Suppressor macrophage treated with lipopolysaccharide for 1 hour (primary cell): ENCODE measurements around the gene PKP4.

Source experiments
- DNase-seq, 3 donors: peaks; one replicate each; pipeline ENCODE4 v3.0.0-alpha.2; 2020 to 2022

PKP4 gene

DNA sequence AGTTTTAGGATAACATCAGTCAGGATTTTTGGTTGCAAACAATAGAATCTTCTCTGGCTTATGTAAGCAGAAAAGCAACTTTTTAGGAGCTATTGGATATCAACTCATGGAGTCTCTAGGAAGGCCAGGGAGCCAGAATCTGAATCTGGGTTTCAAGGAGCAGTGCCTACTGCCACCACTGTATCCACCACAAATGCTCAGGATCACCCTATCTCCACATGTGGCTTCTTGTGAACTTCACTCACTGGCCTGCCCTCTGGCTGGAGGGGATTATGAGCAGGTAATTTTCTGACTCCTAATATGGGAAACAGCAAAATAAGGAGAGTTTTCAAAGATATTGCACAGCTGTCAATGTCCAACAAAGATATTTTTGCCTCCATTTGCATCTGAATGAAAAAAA lies 142.9 kb downstream of the PKP4 start:
- no peak for DNase-seq

DNA sequence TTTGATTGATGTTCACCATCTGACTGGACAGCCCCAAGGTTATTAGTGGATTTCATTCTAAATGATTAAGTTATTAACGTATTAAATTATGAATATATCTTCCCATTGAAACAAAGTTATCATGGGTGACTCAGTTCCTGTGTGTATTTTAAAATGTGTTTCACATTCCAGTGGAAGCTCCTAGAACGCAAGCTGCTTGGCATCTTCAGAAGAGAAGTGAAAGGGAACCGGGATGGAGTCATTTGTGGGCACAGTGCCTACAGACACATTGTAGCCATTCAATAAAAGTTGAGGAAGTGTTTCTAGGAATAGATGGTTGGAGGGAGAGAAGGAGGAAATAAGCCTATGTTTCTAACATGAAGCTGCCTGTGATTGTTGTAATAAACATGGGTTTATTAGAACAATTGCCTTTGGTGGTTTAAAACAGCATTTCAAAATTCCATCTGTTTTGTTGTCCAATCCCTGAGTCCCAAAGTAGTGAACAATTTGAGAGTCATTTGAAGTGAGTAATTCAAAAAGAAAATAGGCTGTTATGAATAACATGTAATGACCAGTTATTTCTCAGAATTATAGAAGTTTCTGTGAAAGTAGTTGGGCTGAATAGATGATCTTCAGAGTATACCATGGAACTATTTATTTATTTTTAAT lies 143.5 kb downstream of the PKP4 start:
- DNase-seq, result peak; percentile 76 to 90 (median 79)

DNA sequence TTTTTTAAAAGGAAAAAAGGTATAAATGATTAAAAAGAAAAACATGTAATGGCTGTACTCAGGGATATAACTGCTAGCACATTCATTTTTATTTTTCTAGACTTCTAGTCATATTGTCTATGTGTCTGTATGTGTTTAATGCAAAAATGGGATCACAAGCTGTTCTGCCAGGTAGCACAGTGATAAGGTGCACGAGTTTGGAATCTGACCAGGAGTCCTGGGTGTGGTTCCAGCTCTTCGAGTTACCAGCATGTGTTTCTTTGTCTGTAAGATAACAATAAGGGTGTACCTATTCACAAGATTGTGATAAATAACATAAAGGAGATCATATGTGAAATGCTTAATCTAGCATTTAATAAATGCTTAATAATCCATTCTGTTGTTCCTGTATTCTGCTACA lies 145.3 kb downstream of the PKP4 start:
- DNase-seq, result no peak

DNA sequence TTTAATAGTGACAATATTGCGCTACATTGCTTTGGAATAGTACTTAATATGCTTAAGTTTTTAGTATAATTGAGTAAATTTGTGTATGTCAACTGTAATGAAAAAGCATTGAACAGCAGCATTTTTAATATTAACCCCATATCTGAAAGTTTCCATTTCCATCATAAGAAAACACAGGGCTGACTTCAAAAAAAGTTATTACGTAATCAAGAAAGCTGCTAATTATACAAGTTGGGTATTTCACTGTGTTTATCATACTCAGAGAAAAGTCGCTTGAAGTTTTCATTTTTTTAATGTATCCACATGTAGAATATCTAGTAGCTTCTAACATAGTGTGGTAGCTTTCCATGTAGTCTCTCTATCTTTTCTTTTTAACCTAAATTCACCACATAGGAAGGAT lies 146.5 kb downstream of the PKP4 start:
- DNase-seq, result no peak

DNA sequence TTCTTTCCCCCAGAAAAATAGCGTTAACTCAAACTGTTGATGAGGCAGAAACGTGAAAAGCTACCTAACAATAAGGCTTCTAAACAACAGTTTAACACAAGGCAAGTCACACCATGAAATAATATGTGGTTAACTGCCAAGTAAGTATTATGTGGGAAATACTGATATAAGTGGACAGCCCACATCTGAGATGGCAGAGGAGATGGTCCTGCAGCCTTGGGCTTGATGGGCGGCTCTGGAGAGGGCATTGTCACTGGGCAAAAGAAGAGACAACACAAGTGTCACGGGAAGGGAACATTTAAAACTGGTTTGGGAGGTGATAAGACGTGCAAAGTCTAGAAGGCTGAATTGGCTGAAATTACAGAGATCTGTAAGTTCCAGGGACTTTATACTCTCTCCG lies 147.2 kb downstream of the PKP4 start:
- no peak for DNase-seq

DNA sequence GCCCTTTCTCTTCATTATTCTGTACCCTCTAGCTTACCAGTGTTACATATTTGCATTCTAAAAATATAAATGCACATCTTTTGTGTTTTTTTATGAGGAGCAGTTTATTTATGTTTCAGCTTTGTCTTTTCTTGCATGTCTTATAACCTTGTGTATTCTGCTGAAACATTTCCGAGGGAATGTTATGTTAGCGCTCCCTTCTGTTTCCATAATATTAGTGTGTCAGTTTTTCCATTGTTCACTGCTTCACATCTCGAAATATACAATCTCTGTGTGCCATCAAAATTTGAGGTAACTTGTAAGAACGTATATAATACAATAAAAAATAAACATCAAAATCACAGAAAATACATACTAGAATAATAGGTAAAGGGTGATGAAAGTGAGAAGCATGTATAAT lies 153.3 kb downstream of the PKP4 start:
- DNase-seq, result no peak

DNA sequence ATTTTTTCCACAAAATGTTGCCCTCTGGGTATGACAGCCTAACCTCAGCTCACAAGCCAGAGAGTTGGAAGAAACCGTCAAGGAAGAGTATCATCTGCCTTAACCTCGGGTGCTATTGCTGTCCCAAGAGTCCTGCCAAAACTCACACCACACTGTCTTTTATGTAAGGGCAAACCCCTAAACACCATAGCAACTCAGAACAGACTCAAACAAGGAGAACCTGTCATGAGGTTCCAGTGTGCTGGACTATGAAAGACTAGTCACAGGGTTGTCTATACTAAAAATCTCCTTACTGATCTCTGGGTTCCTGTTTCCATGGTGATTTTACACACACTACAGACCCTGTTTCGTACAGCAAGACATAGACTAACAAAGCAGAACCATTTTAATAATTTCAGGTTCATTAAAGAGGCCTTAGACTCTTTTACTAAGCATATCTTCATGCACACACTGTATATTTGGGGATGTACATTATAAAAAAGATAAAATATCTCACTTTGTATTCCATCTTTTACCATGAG lies 159.8 kb downstream of the PKP4 start:
- no peak for DNase-seq

DNA sequence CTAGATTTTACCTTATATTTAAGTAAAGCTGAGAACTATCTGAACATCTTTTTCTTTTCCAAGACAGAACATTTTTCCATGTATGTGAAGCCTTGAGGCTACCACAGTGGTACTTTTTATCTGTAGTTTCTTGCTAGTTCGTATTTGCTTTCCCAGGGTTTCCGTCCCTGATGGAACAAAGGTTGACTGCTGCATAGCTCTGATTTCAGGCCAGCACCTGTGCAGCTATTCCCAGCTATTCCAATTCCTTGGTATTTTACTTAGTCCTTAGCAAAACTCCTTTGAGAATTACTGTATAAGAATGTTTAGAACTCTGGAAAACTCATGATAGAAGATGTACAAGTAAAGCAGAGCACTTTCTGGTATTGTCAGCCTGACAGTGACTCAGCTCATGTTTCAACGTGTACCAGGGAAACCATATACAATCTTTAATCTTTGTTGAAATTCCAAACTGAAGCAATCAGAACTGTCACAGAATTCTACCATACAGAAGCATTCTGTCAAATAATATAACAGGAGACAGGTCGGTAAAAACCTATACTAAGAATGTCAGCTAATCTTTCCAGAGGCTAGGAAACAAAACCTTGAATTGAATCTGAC lies 162.2 kb downstream of the PKP4 start:
- peak; percentile 9 to 38 (median 35) for DNase-seq

DNA sequence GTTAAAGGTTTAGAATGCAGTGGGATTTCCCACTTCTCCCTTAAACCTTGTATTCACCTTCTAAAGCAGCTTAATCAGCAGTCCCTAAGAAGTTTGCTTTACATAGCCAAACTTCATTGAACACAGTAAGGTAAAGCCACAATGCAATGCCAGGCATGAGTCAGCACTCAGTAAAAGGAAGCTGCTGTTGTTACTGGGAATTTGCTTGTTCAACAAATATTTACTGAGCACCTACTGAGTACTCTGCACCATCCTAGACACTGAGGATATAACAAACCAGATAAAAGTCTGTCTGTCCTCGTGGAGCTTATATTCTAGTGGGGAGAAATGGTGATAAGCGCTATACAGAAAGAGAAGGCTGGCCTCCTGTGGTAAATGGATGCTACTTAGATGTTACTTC lies 162.7 kb downstream of the PKP4 start:
- peak; percentile 12 to 36 (median 24) for DNase-seq

DNA sequence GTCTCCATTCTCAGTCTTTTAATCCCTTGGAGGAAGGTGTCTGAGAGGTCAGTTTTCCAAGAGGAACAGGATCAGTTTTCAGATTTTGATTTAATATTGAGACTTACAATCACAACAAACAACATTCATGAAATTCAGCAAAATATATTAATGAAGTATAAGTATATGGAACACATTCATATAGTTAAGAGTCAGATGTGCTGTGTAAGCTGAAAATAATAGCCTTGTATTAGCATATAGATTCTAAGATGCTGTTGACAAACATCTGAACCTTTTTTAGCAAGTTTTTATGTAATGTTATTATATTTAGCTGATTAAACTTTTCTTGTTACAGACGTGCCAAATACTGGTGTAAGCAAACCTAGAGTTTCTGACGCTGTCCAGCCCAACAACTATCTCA lies 163.9 kb downstream of the PKP4 start:
- no peak for DNase-seq

DNA sequence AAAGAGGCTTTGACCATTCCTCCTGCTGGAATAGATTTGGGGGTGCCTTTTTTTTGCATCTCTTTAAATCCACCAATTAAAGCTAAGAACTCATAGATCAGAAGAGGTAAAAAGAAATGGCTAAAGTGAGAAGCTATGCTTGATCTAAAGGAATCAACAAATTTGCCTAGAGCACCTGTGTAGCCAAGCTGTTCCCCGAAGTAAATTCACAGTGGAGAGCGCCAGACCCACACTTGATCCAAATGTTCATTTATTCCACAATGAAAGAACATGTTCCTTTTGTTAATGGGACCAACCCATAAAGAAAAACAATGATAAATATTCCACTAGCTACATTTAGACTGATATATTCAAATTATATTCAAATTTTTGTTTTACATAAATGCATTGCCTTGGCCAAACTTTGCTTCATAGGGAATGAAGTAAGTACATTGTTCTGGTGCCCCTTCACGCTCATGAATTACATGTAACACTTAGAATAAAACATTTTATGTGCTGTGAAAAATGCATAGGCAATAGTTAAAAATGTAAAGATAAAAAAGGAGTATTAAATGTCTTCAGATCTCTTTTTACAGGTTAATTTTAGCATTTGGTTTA lies 167.4 kb downstream of the PKP4 start:
- no peak for DNase-seq

DNA sequence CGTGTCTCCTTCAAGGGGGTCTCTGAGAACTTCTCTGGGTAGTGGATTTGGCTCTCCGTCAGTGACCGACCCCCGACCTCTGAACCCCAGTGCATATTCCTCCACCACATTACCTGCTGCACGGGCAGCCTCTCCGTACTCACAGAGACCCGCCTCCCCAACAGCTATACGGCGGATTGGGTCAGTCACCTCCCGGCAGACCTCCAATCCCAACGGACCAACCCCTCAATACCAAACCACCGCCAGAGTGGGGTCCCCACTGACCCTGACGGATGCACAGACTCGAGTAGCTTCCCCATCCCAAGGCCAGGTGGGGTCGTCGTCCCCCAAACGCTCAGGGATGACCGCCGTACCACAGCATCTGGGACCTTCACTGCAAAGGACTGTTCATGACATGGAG lies 168.2 kb downstream of the PKP4 start:
- DNase-seq, result no peak

DNA sequence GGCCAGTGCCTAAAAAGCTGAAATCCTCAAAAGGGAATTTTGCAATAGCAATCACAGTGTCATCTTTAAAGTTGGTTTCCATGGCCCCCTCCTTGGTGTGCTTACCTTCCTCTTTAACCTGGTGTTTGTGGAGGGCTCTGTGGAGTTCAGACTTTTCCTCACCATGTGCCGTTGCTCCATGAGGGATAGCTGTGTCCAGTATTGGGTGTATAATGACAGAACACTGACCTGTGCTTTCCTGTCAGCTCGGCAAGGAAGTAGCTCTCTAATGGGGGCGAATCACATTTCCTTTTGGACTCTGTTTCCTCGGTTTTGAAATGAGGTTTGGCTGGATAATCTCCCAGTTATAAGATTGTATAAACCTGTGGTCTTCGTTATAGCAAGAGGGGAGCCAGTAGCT lies 172.4 kb downstream of the PKP4 start:
- DNase-seq, result no peak

DNA sequence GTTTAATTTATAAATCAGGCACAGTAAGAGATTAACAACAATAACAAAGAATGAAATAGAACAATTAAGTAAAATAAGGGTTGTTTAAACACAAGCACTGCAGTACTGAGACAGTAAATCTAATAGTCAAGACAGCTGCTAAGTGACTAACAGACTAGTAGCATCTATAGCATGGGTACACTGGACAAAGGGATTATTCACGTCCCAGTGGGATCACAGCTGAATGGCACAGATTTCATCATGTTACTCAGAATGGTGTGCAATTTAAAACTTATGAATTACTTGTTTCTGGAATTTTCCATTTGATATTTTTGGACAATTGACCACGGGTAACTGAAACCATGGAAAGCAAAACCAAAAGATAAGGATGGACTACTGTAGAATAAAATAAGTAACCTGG lies 176.5 kb downstream of the PKP4 start:
- no peak for DNase-seq

DNA sequence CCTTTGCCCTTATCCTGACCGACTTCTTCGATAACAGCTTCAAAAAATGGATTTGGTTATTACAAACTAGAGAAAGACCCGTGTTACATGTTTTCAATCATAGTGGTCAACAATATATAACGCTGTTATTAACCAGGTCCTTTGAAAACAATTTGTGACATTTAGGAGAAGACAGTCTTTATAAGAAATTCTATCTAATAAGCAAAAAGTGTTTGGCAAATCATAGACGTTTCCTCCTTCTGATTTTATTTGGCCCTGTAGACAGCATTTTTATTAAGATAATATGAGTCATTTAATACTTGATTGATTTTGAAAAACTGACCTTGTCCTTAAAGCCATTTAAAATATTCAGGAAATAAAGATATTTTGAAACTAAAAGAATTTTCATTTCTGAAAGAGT lies 177.9 kb downstream of the PKP4 start:
- DNase-seq, result no peak

DNA sequence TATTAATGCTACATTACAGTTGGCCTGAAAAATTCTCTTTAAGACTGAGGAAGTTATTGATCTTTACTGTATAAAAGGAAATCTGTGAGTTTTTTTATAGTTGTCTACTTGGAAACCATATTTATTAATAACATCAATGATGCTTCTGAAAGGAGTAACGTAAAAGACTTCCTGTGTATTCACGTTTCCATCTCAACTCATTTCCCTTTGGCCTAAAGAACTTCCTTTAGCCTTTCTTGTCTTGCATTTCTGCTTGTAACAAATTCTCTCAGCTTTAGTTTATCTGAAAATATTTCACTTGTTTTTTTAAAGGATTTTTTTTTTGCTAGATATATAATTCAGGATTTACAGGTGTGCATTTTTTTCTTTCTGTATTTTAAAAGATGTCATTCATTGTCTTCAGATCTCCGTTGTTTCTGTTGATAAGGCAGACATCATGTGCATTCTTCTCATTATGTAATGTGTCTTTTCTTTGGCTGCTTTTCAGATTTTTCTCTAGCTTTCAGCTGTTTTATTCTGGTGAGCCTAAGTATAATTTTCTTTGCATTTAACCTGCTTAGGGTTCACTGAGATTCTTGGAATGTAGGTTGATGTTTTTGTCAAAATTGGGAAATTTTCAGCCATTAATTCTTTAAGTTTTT lies 179.3 kb downstream of the PKP4 start:
- no peak for DNase-seq

DNA sequence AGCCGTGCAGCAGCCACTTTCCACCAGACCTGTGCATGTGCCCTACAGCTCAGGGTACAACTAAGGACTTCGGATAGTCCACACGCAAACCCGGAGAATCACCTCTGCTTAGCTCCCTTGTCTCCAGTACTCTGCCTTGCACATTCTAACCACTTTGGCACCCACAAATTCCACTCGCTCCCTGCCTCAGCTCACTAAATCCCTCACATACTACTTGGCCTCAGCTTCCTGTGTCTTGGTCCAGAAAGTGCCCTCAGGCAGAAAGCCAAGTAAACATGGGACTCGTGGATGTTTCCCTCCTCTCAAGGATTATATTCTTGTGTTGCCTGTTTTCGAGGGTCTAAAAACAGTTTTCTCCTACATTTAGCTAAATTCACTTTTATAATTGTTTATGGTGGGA lies 180.6 kb downstream of the PKP4 start:
- no peak for DNase-seq

DNA sequence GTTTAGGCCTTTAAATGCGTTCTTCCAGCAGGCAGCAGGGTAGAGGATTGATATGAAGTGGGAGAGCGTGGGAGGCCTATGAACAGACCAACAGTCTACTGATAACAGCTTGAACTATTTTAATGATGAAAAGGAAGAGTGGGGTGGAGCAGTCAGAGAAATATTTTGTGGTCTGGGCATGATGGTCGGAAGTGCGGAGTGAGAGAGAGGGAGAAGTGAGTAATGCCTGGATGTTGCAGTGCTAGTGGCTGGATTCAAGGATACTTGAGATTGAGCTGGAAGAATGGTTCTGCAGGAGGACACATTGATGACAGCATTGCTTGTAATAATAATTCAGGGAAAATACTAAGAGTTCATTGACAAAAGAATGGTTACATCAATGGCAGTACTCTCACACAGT lies 187.4 kb downstream of the PKP4 start:
- no peak for DNase-seq

DNA sequence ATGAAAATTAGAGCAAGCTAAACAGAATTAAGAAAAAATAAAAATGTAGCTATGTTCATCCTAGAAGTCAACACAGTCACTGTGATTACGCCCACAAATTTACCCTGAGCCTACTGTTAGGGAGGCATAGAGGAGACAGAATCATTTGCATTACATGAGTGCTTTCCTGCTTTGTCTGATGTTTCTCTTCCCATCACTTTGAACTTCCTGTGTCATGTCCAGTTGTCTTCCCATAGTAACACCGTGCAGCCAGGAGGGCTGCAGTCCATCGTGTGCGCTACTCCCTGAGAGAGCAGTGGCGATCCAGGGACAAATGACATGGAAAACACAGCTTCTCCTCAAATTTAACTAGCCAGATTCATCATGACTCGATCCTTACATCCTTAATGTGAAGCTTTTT lies 188.5 kb downstream of the PKP4 start:
- DNase-seq, result no peak

DNA sequence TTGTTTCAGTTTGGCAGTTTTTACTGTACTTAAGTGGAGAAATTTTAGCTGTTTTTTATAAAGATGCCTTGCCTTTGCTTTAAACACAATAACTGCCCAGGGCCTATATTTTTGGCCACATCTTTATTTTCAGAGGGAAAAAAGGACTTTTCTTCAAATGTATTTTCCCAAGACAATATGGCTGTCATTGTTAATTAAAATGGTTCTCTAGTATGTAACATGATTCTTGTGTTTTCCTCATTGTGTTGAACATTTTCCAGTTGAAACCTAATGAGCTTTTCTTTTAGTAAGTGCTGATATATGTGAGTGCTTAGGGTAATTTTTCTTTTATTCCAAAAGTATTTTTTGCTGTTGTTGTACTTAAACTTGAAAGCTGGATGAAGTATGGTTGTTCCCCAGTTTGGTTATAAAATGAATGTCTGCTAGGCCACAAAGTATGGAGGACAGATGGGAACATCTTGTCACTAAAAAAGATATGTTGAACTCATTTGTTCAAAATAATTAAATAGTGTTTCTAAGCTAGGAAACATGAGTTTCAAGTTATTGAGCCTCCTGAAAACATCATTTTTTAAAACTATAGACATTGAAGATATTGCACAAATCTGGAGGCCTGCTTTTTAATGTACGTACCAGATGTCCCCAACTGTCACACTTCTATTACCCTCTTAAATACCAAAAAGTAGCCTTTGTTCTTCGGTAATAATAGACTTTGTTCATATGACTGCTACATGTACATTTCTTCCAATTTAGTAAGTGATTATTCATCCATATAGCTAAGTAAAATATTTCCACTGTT lies 190.9 kb downstream of the PKP4 start:
- DNase-seq, result no peak

DNA sequence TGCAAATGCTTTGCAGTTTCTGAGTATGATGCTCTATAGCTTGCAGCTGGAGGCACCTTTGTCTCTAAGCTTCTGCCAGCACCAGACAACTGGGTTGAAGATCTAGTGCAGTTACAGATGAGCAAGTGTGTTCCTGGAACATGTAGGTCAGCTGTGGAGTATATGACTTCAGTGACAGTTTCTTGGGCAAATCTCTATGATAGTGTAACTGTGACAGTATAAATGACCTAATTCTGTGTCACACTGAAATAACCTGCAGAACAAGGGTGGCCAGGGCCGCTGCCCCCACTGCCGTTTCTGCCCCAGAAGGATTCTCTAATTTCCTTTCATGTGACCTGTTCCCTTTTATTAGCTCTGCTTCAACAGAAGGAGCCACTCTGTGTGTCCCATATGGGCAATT lies 193.1 kb downstream of the PKP4 start:
- no peak for DNase-seq

DNA sequence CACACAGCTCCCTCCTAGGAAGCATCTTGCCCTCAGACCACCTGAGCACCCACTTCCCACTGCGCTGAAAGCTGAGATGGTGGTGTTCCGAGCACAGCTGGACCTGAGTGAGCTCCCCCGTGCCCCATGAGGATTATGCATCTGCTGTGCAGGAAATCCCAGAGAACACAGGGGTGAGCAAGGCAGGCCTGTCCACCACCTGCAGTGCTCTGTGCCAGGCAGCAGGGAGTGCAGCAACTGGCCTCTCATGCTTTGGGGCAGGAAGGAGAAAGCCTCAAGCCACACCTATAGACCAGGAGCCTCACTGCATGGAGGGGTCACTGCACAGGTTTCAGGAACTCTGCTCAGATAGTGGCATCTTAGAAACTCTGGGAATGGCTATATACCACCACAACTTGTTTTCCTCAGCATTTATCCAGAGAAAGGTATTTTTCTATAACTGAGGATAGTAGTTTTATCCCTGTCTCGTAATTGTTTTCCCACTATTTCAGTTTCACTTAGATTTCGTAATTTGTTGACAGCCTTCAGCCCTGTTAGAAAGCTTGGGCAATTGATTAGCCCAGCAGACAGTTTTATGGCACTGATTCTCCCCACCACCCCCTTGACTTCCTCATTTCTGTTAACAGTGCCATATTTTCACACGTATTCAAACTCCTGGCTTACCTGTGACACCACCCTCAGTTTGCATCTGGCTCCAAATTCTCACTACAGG lies 194.1 kb downstream of the PKP4 start:
- no peak for DNase-seq
